HG03439 (cell line): Measurements from ENCODE around the gene RILP.
A peak's percentile ranks its signal among the peaks of the same experiment; 100 is the strongest.
"Not testable (repeated sequence)": the region's sequence is repeated elsewhere in the genome, so short reads cannot be mapped to it uniquely, and the experiment has no call there.

Experiments
- ATAC-seq: cut with Tn5 transposase; IDR thresholded peaks from one replicate; pipeline ENCODE4 v1.9.1; 2021; ENCODE audit warnings: mild to moderate bottlenecking, moderate library complexity; ENCODE audit not compliant: unreplicated experiment

RILP gene

GRCh38 chr17:1649844-1650501 is at the start of gene RILP:
TSS of gene RILP (minus strand) at chr17:1649866. CDS start at chr17:1649804, 62 bp downstream.
- no peak for ATAC-seq

GRCh38 chr17:1697681-1698080 is 48.0 kb upstream of the RILP start:
- ATAC-seq, result no peak

- no peak for ATAC-seq
Observed at GRCh38 chr17:1695365-1695764, 45.7 kb upstream of the RILP start.

- ATAC-seq, result no peak
Observed at GRCh38 chr17:1693339-1693738, 43.7 kb upstream of the RILP start.

DNA sequence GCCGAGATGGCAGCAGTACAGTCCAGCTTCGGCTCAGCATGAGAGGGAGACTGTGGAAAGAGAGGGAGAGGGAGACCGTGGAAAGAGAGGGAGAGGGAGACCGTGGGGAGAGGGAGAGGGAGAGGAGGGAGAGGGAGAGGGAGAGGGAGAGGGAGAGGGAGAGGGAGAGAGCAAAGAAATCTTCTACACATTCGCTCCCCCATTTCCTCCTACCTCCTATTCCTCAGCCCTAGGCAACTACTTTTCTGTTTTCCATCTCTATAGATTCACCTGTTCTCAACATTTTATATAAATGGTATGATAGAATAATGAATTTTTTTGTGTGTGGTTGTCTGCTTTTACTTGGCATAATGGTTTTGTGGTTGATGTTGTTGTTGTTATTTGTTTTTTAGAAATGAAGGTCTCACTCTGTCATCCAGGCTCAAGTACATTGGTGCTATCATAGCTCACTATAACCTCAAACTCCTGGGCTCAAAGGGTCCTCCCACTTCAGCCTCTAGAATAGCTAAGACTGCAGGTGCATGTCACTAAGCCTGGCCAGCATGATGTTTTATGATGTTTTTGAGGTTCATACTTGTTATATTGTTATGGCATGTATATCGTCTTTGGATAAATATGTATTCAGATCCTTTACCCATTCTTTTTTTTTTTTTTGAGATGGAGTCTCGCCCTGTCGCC is 41.0 kb upstream of the RILP start:
- ATAC-seq, result no peak

GRCh38 chr17:1688405-1688804 is 38.7 kb upstream of the RILP start:
- ATAC-seq, result not testable (repeated sequence)

GRCh38 chr17:1686086-1686485 is 36.4 kb upstream of the RILP start:
- no peak for ATAC-seq

DNA sequence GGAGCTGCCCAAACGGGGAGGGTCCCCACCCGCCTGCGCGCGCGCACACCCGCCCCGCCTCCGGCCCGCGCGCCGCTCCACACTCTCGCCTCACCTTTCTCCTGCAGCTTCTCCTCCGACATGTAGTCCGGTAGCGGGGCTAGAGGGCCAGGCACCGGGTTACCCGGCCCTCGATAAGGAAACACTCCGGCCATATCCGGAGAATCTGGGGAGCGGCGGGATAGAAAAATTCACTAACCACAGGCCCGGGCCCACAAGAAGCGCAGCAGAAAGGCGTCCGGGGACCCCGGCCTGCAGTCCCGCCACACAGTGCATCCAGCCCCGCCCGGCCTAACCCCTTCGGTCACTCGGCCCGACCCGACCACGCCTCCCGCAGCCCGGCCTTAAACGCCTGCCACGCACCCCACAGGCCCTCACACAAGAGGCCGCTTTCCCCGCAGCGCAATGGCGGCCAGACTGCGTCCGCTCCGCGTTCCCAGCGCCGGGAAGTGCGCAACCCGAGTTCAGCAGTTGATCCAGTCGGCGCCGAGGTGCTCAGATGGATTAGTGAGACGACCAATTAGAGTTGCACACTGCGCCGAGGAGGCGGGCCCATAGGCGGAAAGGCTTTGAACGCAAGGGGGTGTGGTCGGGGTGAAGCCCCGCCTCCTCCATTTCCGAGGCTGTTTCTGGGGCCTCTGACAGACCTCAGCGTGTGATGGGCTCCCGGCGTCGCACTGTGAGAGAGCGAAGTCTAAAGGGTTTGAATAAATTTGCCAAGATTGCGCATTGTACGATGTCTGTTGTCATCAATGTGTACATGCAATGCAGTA is 34.9 kb upstream of the RILP start, which contains the start of gene PRPF8:
PRPF8 (minus strand) TSS at position 490 of the 812 bp plus-strand sequence; CDS start at position 194, 296 bp downstream.
- peak; percentile 98 for ATAC-seq

GRCh38 chr17:1683459-1683858 is 33.8 kb upstream of the RILP start:
- ATAC-seq, result no peak

- ATAC-seq, result no peak
Observed at GRCh38 chr17:1676401-1676800, 26.7 kb upstream of the RILP start.

DNA sequence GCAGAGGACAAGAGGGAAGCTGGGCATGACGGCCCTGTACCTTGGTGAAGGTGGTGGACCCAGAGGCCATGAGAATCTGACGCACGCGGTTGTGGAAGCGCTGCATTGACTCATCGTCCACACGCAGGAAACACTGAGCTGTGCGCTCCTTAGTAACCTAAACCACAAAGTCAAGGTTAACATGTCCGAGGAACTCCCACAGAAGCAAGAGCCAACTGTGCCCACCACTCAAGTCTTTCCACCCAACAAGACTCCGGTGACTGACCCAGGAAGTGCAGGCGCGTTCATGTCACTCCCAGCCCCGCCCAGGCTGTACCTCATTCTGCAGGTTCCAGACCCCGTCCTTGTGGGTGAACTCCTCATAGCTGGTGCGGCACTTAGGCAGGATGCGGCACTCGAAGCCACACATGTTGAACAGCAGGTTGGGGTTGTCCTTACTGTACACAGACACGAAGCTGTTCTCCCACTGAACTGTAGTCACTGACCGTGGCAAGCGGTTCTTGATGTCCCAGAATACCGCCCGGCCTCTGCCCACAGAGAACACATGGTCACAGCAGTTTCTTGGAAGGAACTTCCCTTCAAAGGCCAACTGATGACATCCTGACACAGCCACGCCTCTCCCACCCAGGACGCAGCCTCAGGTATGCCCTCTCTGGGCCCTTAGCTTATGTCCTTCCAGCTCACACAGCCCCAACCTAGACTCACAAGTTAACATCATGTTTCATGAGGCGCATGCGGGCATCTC is 23.5 kb upstream of the RILP start:
- no peak for ATAC-seq

DNA sequence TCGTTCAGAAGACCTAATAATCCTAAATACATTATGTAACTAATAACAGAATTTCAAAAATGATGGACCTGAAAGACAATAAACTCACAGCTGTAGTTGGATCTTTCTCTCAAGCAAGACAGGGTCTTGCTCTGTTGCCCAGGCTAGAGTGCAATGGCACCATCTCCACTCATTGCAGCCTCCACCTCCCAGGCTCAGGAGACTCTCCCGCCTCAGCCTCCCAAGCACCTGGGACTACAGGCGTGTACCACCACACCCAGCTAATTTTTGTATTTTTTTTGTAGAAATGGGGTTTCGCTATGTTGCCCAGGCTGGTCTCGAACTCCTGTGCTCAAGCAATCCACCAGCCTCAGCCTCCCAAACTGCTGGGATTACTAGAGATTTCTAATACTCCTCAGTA is 14.3 kb upstream of the RILP start:
- ATAC-seq, result not testable (repeated sequence)

DNA sequence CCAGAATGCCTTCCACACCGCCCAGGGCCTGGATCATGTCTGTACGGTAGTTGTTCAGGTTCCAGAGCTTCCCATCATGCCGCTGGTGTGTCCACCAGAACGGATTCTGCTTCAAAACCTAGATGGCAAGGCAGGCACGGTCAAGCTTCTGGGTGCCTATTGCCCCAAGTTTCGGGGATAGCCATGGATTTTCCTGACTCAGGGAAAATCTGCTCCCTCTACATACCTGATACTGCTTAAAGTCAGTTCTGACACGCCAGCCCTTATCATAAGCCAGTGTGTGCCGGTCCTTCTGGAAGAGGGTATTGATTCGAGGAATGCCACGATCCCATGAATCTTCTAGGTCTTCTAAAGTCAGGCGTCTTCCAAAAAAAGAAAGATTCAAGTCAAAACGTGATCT is 11.4 kb upstream of the RILP start:
- ATAC-seq, result no peak

DNA sequence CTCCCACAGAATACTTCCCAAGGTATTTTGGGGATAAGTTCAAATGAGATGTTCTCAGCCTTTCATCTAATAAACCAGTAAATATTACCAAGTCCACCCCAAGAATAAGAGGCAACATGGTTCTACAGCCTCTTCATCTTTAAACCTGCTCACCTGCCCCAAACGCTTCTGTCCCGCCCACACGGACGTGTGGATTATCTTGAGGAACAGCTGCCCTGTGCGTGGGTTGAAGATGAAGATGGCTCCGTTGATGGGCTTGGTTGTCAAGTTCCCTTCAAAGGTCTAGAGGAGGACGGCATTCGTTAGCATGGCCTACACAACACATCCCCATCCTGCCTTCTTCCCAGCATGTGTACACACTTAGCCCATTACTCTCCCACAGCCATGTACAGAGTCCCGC is 8.4 kb upstream of the RILP start:
- ATAC-seq, result no peak

DNA sequence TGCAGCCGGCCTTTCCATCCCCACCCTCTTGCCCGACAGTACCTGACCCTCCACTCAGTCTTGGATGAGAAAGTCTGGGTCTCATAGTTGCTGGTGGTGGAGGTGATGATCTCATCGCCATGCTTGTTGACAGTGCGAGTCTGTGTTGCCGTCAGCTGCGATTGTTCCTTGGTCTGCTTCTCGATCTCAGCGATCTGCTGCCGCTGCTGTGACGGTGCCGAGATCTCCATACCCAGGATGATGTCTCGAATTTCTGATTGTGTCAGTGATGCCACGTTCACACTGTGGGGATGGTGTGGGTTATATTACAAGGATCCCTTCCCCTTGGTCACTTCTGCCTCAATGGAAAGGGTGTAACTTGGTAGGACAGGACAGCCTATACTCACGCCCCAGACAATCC is 4.1 kb upstream of the RILP start:
- no peak for ATAC-seq

DNA sequence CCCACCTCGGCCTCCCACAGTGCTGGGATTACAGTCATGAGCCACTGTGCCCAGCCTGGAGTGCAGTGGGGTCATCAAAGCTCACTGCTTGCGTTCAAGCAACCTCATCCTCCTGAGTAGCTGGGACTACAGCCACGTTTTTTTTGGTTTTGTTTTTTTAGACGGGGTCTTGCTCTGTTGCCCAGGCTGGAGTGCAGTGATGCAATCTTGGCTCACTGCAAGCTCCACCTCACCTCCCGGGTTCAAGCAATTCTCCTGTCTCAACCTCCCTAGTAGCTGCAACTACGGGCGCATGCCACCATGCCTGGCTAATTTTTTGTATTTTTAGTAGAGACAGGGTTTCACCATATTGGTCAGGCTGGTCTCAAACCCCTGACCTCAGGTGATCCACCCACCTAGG is 3.1 kb upstream of the RILP start:
- ATAC-seq, result not testable (repeated sequence)

DNA sequence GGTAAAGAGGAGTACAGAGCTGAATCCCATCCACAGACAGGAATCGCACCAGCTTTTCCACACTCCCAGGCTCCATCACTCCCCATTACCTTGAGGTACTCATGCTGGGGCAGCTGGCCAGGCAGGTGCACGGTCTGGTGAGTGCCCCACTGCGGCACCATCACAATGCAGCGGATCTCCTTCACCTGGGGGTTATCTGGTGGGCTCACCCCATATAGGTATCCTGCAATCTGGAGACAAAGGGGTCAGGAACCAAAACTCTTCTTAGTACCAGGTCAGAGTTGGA is 1.8 kb upstream of the RILP start:
- ATAC-seq, result no peak

DNA sequence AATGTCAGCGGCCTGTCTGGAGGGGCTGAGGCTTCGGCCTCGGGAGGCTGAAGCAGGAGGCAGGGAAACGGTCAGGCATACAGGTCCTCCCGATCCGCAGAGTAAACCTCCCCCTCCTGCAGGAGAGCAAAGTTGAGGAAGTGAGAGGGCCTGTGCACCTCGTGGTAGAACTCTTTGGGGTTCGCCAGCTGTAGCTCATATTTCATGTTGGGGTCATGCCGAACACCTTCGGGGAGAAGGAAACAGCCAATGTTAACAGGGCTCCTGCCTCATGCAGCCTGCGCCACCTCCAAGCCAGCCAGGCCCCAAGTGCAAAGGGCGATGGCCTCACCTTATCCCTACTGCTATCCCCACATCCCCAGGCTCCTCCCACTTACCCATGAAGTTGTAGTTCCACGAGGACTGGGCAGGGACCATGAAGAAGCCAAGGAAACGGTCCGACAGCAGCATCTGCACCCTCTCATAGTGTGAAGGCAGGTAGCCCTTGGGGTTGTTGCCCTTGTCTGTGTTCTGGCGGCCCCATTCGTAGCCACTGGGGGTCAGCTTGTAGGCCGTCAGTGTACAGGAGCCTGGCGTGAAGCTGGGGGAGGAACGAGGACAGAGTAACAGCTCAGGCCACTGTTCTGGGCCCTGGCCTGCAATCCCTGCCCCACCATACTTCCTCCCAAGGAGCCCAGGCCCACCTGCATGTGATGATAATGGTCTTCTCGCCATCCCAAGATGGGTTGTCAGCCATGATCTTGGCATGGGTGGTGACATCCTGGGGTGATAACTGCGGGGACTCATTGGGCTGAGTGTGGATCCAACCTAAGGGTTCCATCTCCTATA is 1.3 kb upstream of the RILP start:
- ATAC-seq, result no peak

GRCh38 chr17:1648963-1649843 is 463 bp downstream of the RILP start:
- ATAC-seq, result peak; percentile 50
